Pons (tissue), 1 donor: Measurements from ENCODE around the gene HK2.

ENCODE experiments used
- DNase-seq: peaks from one replicate; pipeline ENCODE4 v3.0.0-alpha.2; 2016; ENCODE audit warnings: low spot score

Gene HK2

DNA sequence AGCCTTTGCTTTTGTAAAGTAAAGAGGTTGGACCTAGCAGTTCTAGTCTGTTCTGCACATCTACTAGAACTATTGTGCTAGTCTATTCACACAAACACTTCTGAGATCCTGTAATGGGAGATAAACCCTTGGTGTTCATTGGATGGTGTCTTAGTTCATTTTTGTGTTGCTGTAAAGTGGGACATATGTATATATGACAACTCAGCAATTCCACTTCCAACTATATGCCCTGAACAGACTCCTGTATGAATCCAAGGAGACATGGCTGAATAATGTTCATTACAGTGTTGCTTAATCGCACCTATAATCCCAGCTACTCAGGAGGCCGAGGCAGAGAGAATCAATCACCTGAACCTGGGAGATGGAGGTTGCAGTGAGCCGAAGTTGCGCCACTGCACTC, 23.3 kb downstream of the HK2 start:
- DNase-seq = no peak

DNA sequence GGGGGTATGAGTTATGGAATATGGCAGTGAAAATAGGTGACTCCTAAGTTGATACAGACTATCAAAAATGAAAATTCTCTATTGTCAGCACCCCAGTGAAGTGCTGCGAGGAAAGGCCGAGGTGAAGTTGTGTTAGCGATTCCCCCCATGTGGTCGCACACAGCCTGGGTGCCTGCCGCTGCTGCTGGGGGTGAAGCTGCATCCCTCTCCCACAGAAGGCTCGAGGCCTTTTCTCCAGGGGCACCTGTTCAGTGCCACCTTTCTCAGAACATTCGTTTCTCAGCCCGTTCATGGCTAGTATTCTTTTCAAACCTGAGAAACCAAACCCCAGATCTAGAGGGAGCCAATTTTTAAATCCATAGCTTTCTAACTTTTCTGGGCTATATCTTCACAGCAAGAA, 23.8 kb downstream of the HK2 start:
- DNase-seq = no peak

DNA sequence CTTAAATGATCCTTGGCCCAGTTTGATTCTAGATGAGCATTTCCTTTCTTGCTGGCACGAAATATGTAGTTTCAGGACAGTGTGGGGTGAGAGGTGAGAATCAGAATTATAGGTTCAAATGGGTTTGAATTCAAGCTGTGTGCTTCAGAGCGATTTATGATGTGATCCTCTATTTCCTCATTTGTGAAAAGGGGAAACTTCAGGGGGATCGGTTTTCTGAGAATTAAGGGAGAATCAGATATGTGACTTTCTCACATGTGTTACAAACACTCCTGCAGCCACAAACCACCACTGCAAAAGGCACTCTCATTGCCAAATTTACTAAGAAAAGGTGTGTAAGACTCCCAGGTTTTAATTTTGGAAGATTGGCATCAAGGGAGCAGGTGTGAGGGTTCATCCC, 24.4 kb downstream of the HK2 start:
- no peak for DNase-seq

DNA sequence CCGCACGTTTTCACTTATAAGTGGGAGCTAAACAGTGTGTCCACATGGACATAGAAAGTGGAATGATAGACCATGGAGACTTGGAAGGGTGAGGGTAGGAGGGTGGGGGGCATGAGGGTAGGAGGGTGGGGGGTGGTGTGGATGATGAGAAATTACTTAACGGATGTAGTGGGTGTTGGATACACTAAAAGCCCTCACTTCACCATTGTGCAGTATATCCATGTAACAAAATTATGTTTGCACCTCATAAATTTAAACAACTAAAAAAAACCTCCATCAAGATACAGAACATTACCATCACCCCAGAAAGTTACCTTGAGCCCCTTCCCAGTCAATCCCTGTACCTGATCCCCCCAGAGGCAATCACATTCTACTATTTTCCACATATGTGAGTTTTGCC, 26.2 kb downstream of the HK2 start:
- no peak for DNase-seq

DNA sequence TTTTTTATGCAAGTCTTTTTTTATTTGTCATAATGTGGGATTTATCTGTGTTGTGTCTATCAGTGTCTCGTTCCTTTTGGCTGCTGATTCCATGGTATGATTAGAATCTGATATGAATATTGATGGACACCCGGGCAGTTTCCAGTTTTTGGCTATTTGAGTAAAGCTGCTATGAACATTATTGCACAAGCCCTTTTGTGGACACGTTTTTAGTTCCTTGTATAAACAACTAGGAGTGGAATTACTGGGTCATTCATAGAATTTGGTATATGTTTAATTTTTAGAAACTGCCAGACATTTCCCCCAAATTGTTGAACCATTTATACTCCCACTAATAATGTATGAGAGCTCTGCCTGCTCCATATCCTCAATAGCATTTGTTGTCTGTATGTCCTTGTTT, 26.6 kb downstream of the HK2 start:
- DNase-seq = no peak

DNA sequence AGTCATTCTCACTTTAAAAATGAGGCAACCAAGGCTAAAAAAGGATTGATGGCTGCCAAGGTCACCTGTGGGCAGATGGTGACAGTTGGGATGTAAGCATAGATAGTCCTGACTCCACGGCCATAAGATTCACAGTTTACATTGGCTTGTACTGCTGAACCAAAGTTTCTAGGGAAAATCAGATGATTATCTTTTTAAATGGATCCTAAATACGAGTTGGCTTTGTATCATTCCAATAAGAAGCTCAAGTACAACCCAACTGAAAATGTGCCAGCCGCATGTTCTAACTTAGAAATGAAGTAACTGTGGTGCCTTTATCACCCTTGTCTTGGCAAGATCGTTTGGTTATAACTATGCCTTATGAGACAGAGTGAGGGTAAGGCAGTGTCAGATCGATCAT, 27.6 kb downstream of the HK2 start:
- no peak for DNase-seq

DNA sequence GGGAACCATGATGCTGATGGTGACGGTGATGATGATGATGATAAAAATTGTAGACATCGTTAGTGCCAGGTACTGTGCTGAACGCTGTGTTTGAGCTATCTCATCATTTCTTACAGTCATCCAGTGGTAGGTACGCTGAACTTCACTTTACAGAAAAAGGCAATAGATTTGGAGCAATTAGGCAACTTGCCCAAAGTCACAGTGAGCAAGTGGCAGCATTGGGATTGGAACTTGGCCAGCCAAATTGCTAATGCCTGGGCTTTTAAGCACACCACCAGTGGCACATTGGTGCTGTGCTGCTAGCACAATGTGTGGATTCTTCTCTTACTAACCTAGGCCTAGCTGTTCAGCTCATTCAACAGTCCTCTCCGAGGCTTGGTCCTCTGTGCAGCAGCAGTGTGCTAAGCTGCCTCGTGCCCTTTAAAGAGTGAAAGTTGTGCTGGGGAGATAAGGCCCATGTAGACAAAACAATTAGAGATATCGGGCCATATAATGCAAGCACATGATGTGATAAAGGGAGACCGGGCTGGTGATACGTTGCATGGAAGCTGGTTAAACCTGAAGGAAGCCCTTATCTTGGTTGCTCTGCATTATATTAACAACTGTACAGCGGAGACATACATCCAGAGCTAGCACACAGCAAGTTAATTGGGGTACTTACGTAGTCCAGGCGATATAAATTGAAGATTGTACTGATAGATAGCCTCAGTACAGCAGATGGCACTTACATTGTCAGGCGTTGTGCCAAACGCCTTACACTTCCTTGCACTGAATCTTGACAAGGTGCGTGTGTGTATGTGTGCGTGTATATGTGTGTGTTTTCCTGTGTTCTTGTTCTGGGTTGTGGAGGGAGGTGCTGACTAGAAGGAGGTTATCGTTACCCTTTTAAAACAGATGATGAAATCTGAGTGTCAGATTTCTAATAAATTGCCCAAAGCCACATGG, 28.4 kb downstream of the HK2 start:
- no peak for DNase-seq

DNA sequence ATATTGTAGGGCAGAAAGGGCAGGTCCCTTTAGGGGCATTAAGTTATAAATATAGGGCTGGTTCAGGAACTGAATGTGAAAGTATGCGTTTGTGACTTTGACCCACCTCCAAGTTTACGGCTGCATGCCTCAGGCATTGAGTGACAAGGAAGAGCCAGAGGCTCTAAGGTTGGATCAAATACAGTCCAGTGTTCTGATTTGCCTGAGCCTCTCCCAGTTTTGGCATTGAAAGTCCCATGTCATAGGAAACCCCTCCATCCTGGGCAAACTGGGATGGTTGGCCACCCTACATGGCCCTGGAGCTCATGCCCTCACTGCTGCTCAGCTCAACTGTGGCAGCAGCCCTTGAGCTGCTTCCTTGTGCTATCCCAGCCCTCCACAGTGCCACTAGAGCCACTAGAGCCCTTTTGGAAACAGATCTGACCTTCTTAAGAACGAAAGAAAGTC, 29.9 kb downstream of the HK2 start:
- DNase-seq = no peak

DNA sequence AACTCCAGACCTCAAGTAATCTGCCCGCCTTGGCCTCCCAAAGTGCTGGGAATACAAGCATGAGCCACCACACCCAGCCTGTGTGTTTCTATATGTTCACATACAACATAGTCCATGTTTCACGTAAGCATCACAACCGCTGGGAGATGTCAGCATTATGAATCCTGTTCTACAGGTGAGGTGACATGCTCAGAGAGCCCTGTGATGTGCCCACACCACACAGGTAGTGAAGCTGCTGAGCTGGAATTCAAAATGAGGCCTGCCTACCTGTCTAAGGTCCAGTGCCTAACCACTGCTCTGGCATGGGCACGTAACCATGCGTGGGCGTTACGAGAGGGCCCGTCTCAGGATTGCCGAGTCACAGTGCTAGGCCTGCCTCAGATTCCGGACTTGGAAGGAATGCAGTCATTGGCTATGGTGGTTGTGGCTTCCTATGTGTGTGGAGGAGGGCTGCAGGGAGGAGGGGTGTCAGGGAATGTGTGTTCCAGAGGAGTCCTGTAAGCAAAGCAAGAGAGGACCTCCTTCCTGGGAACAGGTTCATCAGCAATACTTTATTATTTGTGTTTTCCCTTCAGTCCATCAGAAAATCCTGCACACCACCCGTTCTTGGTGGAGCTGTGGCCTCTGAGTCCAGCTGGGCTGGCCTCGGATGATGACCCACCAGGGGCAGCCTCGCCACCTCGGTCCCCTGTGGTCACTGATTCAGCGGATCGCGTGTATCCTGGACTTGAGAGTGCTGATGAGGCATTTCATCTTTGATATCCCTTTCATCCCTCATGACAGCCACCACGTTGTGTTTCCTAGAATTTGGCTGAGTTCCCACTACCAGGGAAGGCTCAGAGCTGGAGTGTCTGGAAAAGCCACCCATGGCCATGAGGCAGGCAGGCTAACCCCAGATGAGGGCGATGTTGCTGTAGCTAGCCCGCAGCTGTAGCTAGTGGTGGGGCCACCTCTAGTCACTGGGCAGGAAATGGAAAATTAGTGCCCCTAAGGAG, 31.1 kb downstream of the HK2 start:
- no peak for DNase-seq

DNA sequence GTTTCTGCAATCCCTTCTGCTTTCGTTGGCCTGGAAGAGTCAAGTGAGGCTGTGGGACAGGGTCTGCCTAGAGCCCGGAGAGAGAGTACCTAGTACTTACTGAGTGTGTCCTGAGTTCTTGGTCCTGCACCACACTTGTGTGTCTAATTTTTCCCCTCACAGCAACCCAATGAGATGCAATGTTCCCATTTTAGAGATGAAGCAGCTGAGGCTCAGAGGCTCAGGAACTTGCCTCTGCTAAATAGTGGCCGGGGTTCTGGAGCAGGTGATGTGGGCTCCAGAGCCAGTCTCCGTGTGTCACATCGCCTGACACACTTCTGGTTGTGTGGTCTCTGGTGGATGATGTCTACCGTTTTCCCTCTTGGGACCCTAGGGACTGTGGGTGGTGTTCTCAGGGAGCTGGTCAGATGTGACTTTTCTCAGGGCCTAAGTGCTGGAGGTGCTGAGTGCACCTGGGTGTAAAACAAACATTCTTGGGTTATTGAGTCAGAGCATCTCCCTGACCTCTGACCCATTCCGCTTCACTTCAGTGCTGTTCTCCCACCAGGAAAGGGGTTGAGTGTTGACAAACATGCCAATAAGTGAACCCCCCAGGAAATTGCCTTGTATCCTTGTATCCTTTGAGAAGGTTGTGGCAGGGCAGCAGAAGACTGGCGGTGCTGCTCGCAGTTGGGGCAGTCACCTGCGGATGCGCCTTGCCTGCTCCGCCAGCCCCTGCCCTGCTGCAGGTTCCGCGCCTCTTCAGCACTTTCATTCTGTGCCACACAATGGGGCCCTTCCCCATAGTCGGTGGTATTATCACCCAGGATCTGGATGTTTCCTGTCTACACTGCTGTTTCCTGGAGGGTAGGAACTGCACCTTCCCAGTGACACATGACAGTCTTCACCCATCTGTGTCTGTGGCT, 32.1 kb downstream of the HK2 start:
- DNase-seq = no peak

DNA sequence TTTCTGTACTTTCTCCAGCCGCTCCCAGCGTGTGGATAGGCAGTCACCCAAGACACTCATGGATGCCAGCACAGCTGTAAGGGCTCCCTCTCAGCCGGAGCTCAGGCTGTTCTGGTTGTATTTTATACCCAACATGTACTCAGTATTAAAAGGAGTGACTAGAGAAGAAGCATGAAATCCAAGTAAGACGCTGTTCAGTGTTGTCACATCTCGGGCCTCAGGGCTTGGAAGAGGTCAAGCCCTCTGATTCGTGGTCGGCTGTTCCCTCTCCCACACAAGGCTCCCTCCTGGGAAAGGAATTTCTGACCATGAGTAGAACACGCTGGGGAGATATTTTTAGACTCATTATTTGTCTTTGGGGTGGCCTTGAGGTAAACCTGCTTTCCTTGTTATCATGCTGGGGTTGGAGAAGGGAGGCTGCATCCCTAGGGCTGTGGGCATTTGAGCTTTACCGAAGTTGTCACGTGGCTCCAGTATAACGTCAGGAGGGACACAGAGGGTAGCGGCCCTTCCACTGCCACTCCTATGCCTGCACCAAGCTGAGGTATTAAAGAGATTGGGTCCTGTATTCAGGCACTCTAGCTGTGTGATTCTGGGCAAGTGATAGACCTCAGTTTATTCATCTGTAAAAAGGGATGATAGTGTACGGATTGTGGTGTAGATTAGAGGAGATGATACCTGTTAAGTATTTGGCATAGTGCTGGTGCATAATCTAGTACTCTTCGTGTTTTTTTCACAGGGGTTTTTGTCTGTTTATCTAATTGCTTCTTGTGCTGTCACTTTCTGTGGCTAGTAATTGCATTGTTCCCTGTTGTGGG, 34.1 kb downstream of the HK2 start:
- no peak for DNase-seq

DNA sequence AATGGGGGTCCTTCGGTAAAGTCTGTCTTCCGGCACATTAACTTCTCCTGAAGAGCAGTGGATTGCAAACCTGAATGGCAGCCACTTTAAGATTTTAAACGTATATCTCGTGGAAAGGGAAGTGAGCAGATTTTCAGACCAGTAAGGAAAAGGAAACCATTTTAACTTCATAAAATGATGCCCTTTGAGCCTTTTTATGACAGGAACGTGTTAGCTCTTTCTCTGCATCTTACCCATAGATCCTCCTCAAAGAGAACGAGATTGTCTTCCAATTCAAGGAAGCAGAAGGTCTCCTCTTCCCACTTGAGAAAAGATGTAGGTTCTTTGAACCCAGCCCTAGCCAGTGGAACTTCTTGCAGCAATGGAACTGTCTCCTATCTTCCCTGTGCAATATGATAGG, 35.6 kb downstream of the HK2 start:
- DNase-seq = no peak

DNA sequence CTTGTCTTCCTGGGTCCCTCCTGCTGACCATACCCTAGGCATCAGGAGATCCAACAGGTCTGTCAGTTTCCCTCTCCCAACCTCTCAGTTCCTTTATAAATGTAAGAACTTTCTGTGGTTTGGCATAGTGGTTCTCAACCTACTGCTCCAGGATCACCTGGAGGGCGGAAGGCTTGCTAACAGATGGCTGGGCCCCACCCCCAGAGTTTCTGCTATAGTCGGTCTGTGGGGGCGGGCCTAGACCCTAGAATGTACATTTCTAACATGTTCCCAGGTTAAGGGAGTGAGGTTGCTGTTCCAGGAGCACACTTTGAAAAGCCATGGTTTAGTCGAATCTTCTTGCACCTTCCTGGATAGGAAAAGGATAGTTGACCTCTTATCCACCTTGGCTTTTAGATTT, 37.0 kb downstream of the HK2 start:
- no peak for DNase-seq

DNA sequence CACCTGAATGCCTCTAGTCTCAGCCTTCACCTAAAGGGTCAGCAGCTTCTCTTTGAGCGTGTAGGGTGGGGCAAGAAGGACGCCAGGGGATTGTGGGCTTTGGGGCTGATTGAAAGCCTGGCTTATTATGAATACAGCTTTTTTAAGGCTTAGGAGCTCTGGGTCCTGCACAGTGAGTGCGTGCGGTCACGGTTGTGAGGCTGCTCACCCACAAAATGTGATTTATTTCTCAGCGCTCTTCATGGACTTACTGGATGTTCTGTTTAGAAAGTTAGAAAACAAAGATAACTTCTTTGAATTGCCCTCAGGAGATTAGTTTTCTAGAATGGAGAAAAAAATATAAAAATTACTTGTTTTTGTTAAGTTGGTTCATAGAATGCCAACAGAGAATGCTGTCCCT, 37.5 kb downstream of the HK2 start:
- no peak for DNase-seq

DNA sequence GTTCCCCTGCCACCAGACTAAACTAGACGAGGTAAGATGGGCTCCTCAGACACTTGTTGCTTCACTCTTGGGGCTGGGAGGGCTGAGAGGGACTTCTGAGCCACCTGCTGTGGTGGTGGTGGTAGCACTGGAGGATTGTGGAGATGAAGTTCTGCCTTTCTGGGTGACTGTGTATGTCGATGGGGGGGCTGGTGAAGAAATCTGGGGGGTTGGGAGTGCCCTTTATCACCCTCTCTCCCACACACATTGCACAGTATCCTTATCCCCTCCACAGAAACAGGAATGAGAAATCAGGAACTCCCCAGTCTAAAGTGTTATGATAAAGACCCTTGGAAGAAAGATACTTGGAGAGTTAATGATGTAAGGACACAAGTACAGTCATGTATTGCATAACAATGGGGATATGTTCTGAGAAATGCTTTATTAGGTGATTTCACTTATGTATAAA, 38.5 kb downstream of the HK2 start:
- no peak for DNase-seq

DNA sequence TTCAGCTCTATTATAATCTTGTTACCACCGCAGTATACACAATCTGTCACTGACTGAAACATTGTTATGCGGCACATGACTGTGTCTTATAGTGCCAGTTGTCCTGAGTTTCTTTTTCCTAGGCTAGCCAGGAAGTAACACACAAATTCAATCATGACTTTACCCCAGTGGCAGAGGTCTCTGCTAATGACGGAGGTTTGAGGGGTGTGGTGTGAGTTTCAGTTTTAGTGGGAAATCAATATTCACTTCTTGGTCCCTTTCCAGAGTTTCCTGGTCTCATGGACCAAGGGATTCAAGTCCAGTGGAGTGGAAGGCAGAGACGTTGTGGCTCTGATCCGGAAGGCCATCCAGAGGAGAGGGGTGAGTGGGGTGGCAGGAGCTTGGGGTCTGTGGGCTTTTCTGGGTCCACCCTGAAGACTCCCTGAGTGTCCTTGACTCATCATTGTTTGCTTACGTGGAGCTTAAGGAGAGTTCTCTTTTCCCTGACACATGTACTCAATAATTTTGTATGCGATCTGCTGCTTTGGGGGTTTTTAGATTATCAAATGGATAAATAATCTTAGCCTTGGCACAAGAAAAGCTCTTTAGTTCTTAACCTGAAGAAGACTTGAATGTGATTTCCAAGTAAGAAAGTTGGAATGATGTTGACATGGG, 39.2 kb downstream of the HK2 start:
- no peak for DNase-seq

DNA sequence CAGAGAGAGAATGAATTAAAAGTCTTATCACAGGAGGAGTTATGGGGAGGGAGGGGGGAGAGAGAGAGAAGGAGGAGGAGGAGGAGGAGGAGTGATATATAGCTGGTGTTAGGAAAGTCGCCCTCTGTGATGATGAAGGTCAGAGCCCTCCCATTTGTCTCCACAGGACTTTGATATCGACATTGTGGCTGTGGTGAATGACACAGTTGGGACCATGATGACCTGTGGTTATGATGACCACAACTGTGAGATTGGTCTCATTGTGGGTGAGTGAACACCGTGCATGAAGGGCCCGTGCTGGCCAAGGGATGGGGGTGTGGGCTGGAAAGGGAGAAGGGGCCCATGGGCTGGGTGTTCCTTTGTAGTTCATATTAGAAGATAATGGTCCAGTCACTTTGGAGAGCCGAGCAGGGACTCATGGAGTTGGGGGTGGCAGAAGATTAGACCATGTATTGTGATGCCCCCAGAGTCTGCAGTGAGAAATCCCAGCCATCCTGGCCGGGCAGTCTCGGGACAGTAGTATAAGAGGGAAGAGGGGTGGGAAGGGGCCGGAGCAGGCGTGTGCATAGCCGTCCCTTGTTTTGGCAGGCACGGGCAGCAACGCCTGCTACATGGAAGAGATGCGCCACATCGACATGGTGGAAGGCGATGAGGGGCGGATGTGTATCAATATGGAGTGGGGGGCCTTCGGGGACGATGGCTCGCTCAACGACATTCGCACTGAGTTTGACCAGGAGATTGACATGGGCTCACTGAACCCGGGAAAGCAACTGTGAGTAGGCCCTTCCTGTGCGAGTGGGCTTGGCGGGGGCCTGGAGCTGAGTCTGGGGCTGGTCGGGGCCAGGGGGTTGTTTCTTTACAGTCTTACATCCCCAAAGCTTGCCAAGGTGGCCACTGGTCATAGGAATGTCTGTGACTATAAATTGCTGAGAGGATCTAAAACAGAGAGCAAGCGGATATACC, 40.0 kb downstream of the HK2 start:
- no peak for DNase-seq

DNA sequence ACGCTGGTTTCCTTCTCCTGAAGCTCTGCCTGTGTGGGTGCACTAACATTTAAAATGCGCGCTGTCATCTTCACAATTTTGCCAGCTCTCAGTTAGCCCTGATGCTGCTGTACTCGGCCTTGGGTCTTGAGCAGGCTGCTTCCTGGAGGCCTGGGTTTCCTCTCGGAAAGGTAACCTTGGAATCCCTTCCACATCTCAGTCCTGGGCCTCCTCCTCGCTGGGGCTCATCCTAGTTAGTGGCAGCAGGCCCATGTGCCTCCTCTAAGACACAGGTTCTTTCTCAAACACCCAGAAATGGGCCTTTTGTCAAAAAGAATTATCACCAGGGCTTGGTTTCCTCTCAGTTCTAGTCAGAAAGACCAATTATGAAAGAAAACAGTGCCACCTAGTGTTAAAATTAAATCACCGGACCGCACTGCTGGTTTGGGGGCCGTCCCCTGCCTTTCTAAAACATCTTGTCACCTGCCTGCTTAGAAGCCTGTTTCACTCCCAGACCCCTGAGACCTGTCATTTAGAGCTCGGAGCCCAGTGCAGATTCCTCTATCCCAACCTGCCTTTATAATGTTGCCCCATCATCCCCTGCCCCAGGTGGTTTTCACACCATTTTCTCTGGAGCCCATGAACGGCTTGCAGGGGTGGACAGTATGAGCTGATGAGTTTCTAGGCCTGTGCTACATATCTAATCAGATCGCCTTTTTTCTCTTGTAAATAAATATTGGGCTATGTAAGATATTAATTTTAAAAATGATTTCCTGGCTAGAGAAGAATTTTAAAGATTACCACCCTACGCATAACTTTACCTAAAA, 42.4 kb downstream of the HK2 start:
- peak; percentile 78 for DNase-seq
